Measurements from ENCODE around the gene IFNL1.
A peak's percentile ranks its signal among the peaks of the same experiment; 100 is the strongest.
"Not testable (repeated sequence)": the region's sequence is repeated elsewhere in the genome, so short reads cannot be mapped to it uniquely, and the experiment has no call there.

The IFNL1 gene

GRCh38 chr19:39296055-39296645 lies at the start of gene IFNL1:
Gene IFNL1 (plus strand): TSS chr19:39296407. CDS start chr19:39296422, 15 bp downstream.
- no peak for DNase-seq

- peak in 1 of 4 experiments; percentile 26 for DNase-seq
Measured at GRCh38 chr19:39246951-39247669, 49.1 kb upstream of the IFNL1 start.

- no peak for DNase-seq
Measured at GRCh38 chr19:39247701-39248664, 48.2 kb upstream of the IFNL1 start.

DNA sequence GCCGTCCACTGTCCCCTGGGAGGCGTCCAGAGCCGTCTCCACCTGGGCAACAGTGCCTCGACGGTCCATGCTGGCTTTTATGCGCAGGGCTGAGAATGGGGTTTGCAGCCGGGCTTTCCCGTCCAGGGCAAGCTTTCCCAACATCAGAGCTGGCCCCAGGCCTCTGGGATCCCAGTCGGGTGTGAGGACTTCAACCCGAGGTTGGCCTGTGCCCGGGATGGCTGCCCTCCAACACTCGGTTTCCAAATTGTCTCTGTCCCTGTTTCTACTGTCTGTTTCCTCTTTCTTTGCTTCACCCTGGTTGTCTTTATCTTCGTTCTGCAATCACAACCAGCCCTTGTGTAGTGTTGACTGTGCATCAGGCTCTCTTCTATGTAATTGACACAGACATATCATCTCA lies 47.4 kb upstream of the IFNL1 start, which contains the start of gene IFNL4:
IFNL4 (minus strand) TSS at position 51 of the 400 bp plus-strand sequence.
- no peak for DNase-seq

GRCh38 chr19:39251081-39251480 lies 45.1 kb upstream of the IFNL1 start:
- DNase-seq, result no peak

DNA sequence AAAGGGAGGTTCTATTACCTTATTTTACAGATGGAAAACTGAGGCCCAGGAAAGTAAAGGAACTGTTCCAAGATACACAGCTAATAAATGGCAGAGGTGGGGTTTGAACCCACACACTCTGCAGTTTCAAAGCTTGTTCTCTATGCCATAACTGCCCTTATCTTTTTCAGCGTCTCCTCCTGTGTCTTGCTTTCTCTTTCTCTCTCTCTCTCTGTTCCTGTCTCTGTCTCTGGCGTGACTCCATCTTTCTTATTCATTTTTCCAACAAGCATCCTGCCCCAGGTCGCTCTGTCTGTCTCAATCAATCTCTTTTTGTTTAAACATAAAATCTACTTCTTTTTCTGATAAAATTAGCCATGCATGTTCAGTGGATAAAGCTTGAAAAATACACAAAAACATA lies 44.4 kb upstream of the IFNL1 start:
- DNase-seq, result no peak

GRCh38 chr19:39252458-39252857 lies 43.7 kb upstream of the IFNL1 start:
- no peak for DNase-seq

DNA sequence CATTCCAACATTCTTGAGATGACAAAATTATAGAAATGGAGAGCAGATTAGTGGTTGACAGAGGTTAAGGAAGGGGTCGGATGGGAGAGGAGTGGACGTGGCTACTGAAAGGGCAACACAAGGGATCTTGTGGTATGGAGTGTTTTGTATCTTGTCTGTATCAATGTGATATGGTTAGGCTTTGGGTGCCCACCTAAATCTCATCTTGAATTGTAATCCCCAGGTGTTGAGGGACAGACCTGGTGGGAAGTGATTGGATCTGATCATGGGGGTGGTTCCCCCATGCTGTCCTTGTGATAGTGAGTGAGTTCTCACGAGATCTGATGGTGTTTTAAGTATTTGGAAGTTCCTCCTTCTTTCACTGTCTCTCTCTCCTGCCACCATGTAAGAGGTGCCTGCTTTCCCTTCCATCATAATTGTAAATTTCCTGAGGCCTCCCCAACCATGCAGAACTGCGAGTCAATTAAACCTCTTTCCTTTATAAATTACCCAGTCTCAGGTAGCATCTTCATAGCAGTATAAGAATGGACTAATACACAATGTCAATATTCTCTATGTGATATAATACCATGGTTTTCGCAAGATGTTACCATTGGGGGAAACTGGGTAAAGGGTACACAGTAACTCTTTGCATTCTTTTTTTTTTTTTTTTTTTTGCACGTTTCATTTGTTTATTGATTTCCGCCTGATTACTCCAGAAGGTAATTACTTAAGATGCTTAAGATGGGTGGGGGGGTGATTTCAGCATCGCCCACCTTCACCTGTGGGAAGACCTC lies 42.6 kb upstream of the IFNL1 start:
- no peak for DNase-seq

GRCh38 chr19:39254531-39255345 lies 41.5 kb upstream of the IFNL1 start:
- DNase-seq, result no peak

DNA sequence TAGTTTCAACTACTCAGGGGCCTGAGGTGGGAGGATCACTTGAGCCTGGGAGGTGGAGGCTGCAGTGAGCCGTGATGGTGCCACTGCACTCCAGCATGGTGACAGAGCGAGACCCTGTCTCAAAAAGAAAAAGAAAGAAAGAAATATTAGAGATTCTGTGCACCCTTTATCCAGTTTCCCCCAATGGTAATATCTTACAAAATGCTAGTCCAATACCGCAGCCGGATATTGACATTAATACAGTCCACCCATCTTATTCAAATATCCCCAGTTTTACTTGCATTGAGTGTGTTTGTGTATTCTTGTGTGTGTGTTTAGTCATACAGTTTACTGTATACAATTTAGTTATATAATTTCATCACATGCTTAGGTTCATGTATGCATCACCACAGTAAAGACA lies 39.0 kb upstream of the IFNL1 start:
- DNase-seq, result no peak

DNA sequence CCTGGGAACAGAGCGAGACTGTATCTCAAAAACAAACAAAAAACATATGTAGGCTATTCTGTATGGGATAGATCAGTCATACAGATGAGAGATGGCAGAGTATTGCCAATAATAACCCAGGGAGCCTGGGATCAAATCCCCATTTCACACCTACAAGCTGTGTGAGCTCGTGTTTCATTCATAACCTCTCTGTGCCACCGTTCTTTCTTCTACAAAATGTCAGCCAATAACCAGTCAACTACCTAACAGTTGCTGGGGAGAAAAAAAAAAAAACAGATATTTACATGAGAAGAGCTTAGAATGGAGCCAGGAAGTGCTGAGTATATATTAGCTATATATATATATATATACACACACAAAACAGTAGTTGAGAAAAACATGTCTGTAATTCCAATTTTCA lies 34.5 kb upstream of the IFNL1 start:
- DNase-seq, result no peak

- DNase-seq, result no peak
Measured at GRCh38 chr19:39262496-39262895, 33.7 kb upstream of the IFNL1 start.

DNA sequence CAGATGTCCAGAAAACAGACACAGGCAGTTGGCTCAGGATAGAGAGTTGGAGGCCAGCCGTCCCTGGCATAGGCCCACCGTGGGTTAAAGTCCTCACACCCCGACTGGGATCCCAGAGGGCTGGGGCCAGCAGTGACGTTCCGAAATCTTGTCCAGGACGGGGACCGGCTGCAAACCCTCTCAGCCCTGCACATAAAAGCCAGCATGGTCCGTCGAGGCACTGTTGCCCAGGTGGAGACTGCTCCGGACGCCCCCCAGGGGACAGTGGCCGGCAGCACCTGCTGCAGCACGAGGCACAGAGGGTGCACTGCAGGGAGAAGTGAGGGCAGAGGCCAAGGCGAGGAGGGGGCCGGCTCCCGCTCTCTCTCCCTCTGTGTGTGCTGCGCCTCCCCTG lies 32.3 kb upstream of the IFNL1 start:
- DNase-seq, result no peak

DNA sequence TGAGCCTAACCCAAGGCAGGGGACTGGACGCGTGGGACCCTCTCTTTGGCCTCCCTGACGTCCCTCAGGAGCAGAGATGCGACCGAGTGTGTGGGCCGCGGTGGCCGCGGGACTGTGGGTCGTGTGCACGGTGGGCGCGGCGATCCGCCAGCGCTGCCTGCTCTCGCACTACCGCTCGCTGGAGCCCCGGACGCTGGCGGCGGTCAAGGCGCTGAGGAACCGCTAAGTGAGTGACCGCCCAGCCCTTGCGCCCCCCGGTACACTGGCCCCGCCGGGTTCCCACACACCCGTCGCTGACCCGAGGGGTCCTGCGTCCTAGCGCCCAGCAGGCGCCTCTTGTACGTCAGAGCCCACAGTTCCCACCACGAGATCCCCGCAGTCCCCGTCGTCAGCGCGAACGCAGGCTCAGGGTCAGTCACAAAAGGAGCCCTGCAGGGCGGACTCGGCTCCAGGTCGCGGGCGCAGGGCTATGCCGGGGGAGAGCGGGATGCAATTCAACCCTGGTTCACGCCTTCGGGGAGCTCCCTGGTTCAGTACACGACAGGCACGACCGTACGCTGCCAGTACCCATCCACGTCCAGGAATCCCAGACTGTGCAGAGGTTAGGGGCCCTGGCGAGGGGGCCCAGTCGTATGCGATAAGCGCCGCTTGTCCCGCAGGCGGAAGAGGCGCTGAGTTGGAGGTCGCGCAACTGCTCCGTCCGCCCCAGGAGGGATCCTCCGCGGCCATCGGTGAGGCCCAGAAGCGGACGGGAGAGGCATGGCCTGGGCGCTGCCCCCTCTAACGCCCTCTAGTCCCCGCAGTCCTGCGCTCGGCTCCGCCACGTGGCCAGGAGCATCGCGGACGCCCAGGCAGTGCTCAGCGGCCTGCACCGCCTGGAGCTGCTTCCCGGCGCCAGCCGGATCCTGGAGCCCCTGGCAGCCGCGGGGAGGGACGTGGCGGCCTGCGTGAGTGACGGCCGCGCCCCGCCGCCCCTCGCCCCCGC lies 31.6 kb upstream of the IFNL1 start:
- DNase-seq, result no peak

DNA sequence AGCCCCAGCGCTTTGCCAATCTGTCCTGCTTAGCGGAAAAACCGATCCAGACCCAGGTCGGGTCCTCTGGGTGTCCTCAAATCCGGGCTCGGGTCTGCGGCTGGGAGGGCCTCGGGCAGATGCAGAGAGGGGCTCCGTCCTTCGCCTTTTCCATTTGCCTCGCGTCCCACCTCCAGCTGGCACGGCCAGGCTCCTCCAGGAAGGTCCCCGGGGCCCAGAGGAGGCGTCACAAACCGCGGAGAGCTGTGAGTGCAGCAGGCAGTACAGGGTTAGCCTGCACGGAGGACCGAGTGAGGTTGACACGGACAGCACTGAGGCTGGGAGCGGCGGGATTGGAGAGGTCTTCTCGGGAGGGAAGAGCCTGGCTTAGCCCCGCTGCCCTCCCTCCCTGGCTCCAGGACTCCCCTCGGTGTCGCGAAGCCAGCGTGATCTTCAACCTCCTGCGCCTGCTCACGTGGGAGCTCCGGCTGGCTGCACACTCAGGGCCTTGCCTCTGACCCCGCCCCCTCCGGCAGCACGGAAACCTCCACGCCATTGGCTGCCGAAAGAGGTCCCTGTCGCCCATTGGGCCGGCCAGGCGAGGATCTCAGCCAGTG lies 30.8 kb upstream of the IFNL1 start:
- DNase-seq, result no peak

- DNase-seq, result not testable (repeated sequence)
Measured at GRCh38 chr19:39268085-39268484, 28.1 kb upstream of the IFNL1 start, which contains the start of gene IFNL2. Gene IFNL2 (plus strand): TSS chr19:39268396. CDS start chr19:39268569, 173 bp downstream.

DNA sequence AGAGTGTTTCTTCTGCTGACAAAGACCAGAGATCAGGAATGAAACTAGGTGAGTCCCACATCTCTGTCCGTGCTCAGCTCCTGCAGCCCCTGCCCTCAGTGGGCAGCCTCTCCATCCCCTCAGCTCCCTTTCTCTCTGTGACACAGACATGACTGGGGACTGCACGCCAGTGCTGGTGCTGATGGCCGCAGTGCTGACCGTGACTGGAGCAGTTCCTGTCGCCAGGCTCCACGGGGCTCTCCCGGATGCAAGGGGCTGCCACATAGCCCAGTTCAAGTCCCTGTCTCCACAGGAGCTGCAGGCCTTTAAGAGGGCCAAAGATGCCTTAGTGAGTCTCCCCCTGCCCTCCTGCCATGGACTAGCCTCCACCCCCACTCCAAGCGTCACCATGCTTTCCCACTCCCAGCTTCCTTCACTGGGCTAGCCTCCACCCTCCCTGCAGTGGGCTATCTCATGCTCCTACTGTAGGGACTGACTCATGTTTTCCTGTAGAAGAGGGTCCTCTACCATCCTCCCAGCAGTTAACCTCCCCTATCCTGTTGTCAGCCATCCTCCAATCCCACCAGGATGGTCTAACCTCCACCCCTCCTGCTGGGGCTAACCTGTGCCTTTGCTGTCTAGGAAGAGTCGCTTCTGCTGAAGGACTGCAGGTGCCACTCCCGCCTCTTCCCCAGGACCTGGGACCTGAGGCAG lies 27.5 kb upstream of the IFNL1 start:
- DNase-seq, result not testable (repeated sequence)

- DNase-seq, result not testable (repeated sequence)
Measured at GRCh38 chr19:39269369-39269768, 26.8 kb upstream of the IFNL1 start.

Data from activated CD4-positive, CD25-positive, alpha-beta regulatory T cell (primary cell).